IMR-90 (cell line): ENCODE measurements around the gene ADAMTS20. TPM values are rescaled to one million over a fixed set of nuclear protein-coding genes. Genes with fewer than 3 reads are reported as not detected.

Experiments
- ATAC-seq: fragments of 200-7000 bp; cut with Tn5 transposase; 2 replicates; pipeline ENCODE4 v1.9.1; 2020; ENCODE audit warnings: low read depth, mild to moderate bottlenecking, moderate library complexity
- BruUV-seq: library from RNA; stranded (reverse); fragments of 400-500 nt; replicated peaks from 2 replicates; lab custom pipeline; 2021; lab: Mats Ljungman, UMichigan
- CTCF ChIA-PET: fragments of 300-600 bp; formaldehyde crosslinking; extraction: SDS; loops from one replicate; lab custom pipeline; 2021; ENCODE audit warnings: antibody characterized with exemption; lab: Yijun Ruan, JAX
- POLR2A ChIA-PET: fragments of 300-600 bp; sonication (Branson Sonifier 250); formaldehyde crosslinking; loops from one replicate; lab custom pipeline; 2022; ENCODE audit warnings: antibody characterized with exemption; ENCODE audit not compliant: unreplicated experiment; lab: Charles Lee
- DNase-seq: peaks from one replicate; pipeline ENCODE4 v3.0.0; 2013
- H2AFZ ChIP-seq: replicated peaks from 2 replicates; pipeline ENCODE3; 2013; ENCODE audit warnings: low read length, mild to moderate bottlenecking; ENCODE audit not compliant: poor library complexity
- H2AK5ac ChIP-seq: 2 replicates; pipeline ENCODE4 v1.6.1; 2013; ENCODE audit warnings: low read depth, low read length, inconsistent platforms
- H2AK9ac ChIP-seq: replicated peaks from 2 replicates; pipeline ENCODE3; 2013; ENCODE audit warnings: mild to moderate bottlenecking, low read depth, low read length, moderate library complexity; ENCODE audit not compliant: poor library complexity
- H2BK120ac ChIP-seq: 2 replicates; pipeline ENCODE4 v1.6.1; 2013; ENCODE audit warnings: low read depth, low read length, inconsistent platforms
- H2BK15ac ChIP-seq: 3 replicates; pipeline ENCODE4 v1.6.1; 2013; ENCODE audit warnings: low read depth, low read length, inconsistent platforms
- H2BK20ac ChIP-seq: 2 replicates; pipeline ENCODE4 v1.6.1; 2013; ENCODE audit warnings: low read depth, mild to moderate bottlenecking, inconsistent platforms, low read length, moderate library complexity
- H2BK5ac ChIP-seq: 2 replicates; pipeline ENCODE4 v1.6.1; 2013; ENCODE audit warnings: mild to moderate bottlenecking, low read depth, low read length, inconsistent platforms; ENCODE audit not compliant: poor library complexity, severe bottlenecking
- H3K14ac ChIP-seq: replicated peaks from 2 replicates; pipeline ENCODE4 v1.6.1; 2013; ENCODE audit warnings: low read depth, low read length, inconsistent platforms
- H3K18ac ChIP-seq: 2 replicates; pipeline ENCODE4 v1.6.1; 2013; ENCODE audit warnings: low read depth, low read length, control low read depth
- H3K23ac ChIP-seq: 2 replicates; pipeline ENCODE4 v1.6.1; 2013; ENCODE audit warnings: low read depth, low read length, inconsistent platforms
- H3K27ac ChIP-seq: 2 replicates; pipeline ENCODE4 v1.5.1; 2013; ENCODE audit warnings: mild to moderate bottlenecking, control low read depth, low read length; ENCODE audit not compliant: insufficient read depth
- H3K27me3 ChIP-seq: 2 replicates; pipeline ENCODE4 v1.6.1; 2013; ENCODE audit warnings: low read length; ENCODE audit not compliant: control insufficient read depth, insufficient read depth
- H3K36me3 ChIP-seq: 2 replicates; pipeline ENCODE4 v1.6.1; 2013; ENCODE audit warnings: low read length, mixed read lengths; ENCODE audit not compliant: control insufficient read depth, insufficient read depth
- H3K4ac ChIP-seq: 2 replicates; pipeline ENCODE4 v1.6.1; 2013; ENCODE audit warnings: low read depth, low read length, inconsistent platforms
- H3K4me1 ChIP-seq: 2 replicates; pipeline ENCODE4 v1.6.1; 2013; ENCODE audit warnings: low read length, mixed read lengths; ENCODE audit not compliant: control insufficient read depth, insufficient read depth
- H3K4me2 ChIP-seq: 2 replicates; pipeline ENCODE4 v1.6.1; 2013; ENCODE audit warnings: low read depth, mild to moderate bottlenecking, control low read depth, low read length, moderate library complexity
- H3K4me3 ChIP-seq: 2 replicates; pipeline ENCODE4 v1.5.1; 2013; ENCODE audit warnings: low read depth, mild to moderate bottlenecking, control low read depth, low read length, moderate library complexity; ENCODE audit not compliant: insufficient read depth
- H3K56ac ChIP-seq: 2 replicates; pipeline ENCODE4 v1.6.1; 2013; ENCODE audit warnings: low read length, inconsistent platforms; ENCODE audit not compliant: insufficient read depth; ENCODE audit errors: extremely low read depth
- H3K79me1 ChIP-seq, 2 experiments: 2 replicates each; pipeline ENCODE4 v1.6.1; 2013; ENCODE audit warnings: low read length in 2 of 2, inconsistent platforms in 1 of 2, low read depth in 1 of 2
- H3K9ac ChIP-seq: 2 replicates; pipeline ENCODE4 v1.6.1; 2013; ENCODE audit warnings: low read depth, low read length, control low read depth
- H3K9me1 ChIP-seq: 2 replicates; pipeline ENCODE4 v1.6.1; 2013; ENCODE audit warnings: low read length, inconsistent platforms; ENCODE audit not compliant: insufficient read depth
- H3K9me3 ChIP-seq: 2 replicates; pipeline ENCODE4 v1.6.1; 2013; ENCODE audit warnings: low read length; ENCODE audit not compliant: control insufficient read depth, insufficient read depth
- H4K20me1 ChIP-seq: 2 replicates; pipeline ENCODE4 v1.6.1; 2013; ENCODE audit warnings: low read length, inconsistent platforms; ENCODE audit not compliant: insufficient read depth
- H4K5ac ChIP-seq: 2 replicates; pipeline ENCODE4 v1.6.1; 2013; ENCODE audit warnings: mild to moderate bottlenecking, low read depth, low read length, control low read depth
- H4K8ac ChIP-seq, 2 experiments: 2 replicates each; pipeline ENCODE4 v1.6.1; 2013; ENCODE audit warnings: low read depth in 2 of 2, low read length in 2 of 2, control low read depth in 1 of 2, inconsistent platforms in 1 of 2
- H4K91ac ChIP-seq: 2 replicates; pipeline ENCODE4 v1.6.1; 2013; ENCODE audit warnings: low read depth, low read length, inconsistent platforms; ENCODE audit not compliant: insufficient read depth
- RFX5 ChIP-seq: IDR thresholded peaks from 2 replicates; pipeline ENCODE4 v1.8.0; 2012; ENCODE audit warnings: low read depth, mild to moderate bottlenecking, low read length, moderate library complexity
- WGBS, 2 experiments: methylation state at CpG; one replicate each; pipeline versions ENCODE4 v1.1.5 to v1.1.7; 2013; ENCODE audit warnings: missing lambda C conversion rate in 2 of 2; ENCODE audit not compliant: insufficient read length in 1 of 2; ENCODE audit errors: extremely low coverage in 2 of 2; 5-methylcytosine and 5-hydroxymethylcytosine counted together
- dilution Hi-C: fragments of 300-500 bp; cut with HindIII; formaldehyde crosslinking; loops from one replicate; pipeline ENCODE4 v1.14.3; 2018; ENCODE audit warnings: low sequenced_read_pairs; ENCODE audit not compliant: unreplicated experiment
- in situ Hi-C: fragments of 300-500 bp; cut with MboI; formaldehyde crosslinking; loops from 3 replicates; pipeline ENCODE4 v1.14.3; 2019; ENCODE audit warnings: low sequenced_read_pairs, inconsistent platforms, mixed read lengths
- intact Hi-C: fragments of 100-400 bp; cut with micrococcal nuclease; formaldehyde crosslinking; loops from 2 replicates; pipeline ENCODE4 v1.10.0; 2022
- polyA plus RNA-seq, 3 experiments: library from polyadenylated mRNA; depleted of rRNA; stranded (reverse); fragments of >200 nt; gene quantifications; 2 replicates each; pipeline ENCODE4 v1.2.3, GENCODE V29; 2012; ENCODE audit warnings: low replicate concordance in 1 of 3
- total RNA-seq: library from RNA; depleted of rRNA; stranded (reverse); fragments of >200 nt; gene quantifications from 2 replicates; pipeline ENCODE4 v1.2.3, GENCODE V29; 2012

ADAMTS20 gene
- total and polyA plus RNA-seq, 2 of the 4 experiments (the other 2 are of a cell fraction), result not detected

DNA sequence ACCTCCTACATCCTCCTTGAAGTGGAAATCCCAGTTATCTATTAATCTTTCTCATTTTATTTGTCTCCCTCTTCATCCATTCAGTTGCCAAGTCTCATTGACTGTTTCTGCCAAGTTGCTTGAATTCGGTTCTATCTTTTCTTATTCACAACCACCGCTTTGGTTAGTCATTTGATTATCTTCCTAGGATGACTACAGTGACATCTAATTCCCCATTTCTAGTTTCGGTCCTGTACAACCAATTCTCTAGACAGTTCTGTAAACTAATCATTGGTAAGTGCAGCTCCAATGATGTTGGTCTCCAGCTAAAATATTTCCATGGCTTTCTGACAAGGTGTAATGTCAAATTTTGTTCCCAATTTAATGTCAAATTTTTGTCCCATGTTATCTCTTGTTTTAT lies 220.1 kb downstream of the ADAMTS20 start:
- no peak overlapping the region for H3K23ac ChIP-seq
- H3K4me2 ChIP-seq, result no peak overlapping the region
- H3K9me3 ChIP-seq, result peaks cover 3% of the 10 kb centered on the region
- BruUV-seq, result no TSS peak
- no peak overlapping the region for H3K9ac ChIP-seq
- H3K56ac ChIP-seq, result no peak overlapping the region
- peak overlapping the region; percentile 34; the same call in 2 of the 3 replicates for H2BK15ac ChIP-seq
- H4K5ac ChIP-seq, result peak overlapping the region; percentile 89; the same call in 1 of the 2 replicates
- no peaks in the 10 kb centered on the region for H4K20me1 ChIP-seq
- TF ChIP-seq RFX5, result no peak
- H2AK9ac ChIP-seq, result no peak overlapping the region
- peak overlapping the region; percentile 70; the same call in 1 of the 2 replicates for H2BK120ac ChIP-seq
- intact Hi-C loops, result loop anchor here (10.0 kb wide), 4 partner anchors 277 to 997 kb away; no protein-coding TSS in a partner anchor
- peak overlapping the region; percentile 15; the same call in 1 of the 2 replicates for H3K4ac ChIP-seq
- no peak overlapping the region for H3K27ac ChIP-seq
- H3K4me3 ChIP-seq, result no peak overlapping the region
- H3K27me3 ChIP-seq, result no peaks in the 10 kb centered on the region
- ChIA-PET CTCF (interaction anchor here (0.7 kb wide), 1 partner anchor 301 kb away, joined by 4 read pairs; no protein-coding TSS in a partner anchor), POLR2A (no interaction called here)
- peak overlapping the region; percentile 75; the same call in 1 of the 2 replicates for H2BK20ac ChIP-seq
- in situ Hi-C loops, result loop anchor here (5.0 to 10.0 kb wide), 2 partner anchors 50 to 747 kb away; partner anchors contain the start of gene PRICKLE1
- peaks cover 4% of the 10 kb centered on the region; the same call in 1 of the 2 replicates for H3K9me1 ChIP-seq
- H3K79me1 ChIP-seq, result no peaks in the 10 kb centered on the region
- H3K14ac ChIP-seq, result 0 out of 2 replicates have a peak overlapping the region, but pooled peaks have one; percentile 26
- H3K4me1 ChIP-seq, result peaks cover 4% of the 10 kb centered on the region; the same call in 1 of the 2 replicates
- H2AK5ac ChIP-seq, result no peak overlapping the region
- H3K36me3 ChIP-seq, result no peaks in the 10 kb centered on the region
- H3K18ac ChIP-seq, result peak overlapping the region; percentile 92; the same call in 1 of the 2 replicates
- H2AFZ ChIP-seq, result no peak overlapping the region
- dilution Hi-C loops, result no loop called here
- peak overlapping the region; percentile 93 for H2BK5ac ChIP-seq
- ATAC-seq, result no peak
- peak overlapping the region; percentile 9 to 59; a peak in 1 of 4 replicates for H4K8ac ChIP-seq
- H4K91ac ChIP-seq, result no peak overlapping the region; the same call in 1 of the 2 replicates
- 100% methylated on average over 1 of the region's 3 CpGs; no CpG with 5 or more reads in 1 of the 2 experiments for WGBS, 2 experiments
- no peak for DNase-seq
